Caco-2 (cell line): Measurements from ENCODE around the gene STAT3. TPM values are rescaled to one million over a fixed set of nuclear protein-coding genes. Genes with fewer than 3 reads are reported as not detected.
A peak's percentile ranks its signal among the peaks of the same experiment; 100 is the strongest.
"Not testable (repeated sequence)": the region's sequence is repeated elsewhere in the genome, so short reads cannot be mapped to it uniquely, and the experiment has no call there.

Experiments
- BruUV-seq: library from RNA; stranded (reverse); fragments of 400-500 nt; replicated peaks from 2 replicates; lab custom pipeline; 2021; lab: Mats Ljungman, UMichigan
- CTCF ChIA-PET: fragments of 300-600 bp; sonication (Branson Sonifier 250); formaldehyde crosslinking; loops from one replicate; lab custom pipeline; 2022; ENCODE audit warnings: antibody characterized with exemption; lab: Charles Lee
- POLR2A ChIA-PET: fragments of 300-600 bp; sonication (Branson Sonifier 250); formaldehyde crosslinking; loops from one replicate; lab custom pipeline; 2022; ENCODE audit warnings: antibody characterized with exemption; lab: Charles Lee
- DNase-seq, 2 experiments: peaks; one replicate each; pipeline versions ENCODE4 v3.0.0 to v3.0.0-alpha.2; 2020 to 2022
- H3K27me3 ChIP-seq: replicated peaks from 2 replicates; pipeline ENCODE4 v1.6.0; 2011; ENCODE audit warnings: low read length; ENCODE audit not compliant: control insufficient read depth, insufficient read depth
- H3K36me3 ChIP-seq: 2 replicates; pipeline ENCODE4 v1.5.1; 2011; ENCODE audit warnings: low read length; ENCODE audit not compliant: control insufficient read depth, insufficient read depth
- H3K4me1 ChIP-seq: fragments of 250-450 bp; sonication (Bioruptor Pico); 2 replicates; pipeline ENCODE4 v1.5.1; 2020; ENCODE audit warnings: mild to moderate bottlenecking
- H3K4me3 ChIP-seq: 2 replicates; pipeline ENCODE4 v1.5.1; 2011; ENCODE audit warnings: low read depth, mild to moderate bottlenecking, control low read depth, low read length
- H3K9me3 ChIP-seq: fragments of 250-450 bp; sonication (Bioruptor Pico); 2 replicates; pipeline ENCODE4 v1.5.1; 2020; ENCODE audit warnings: mild to moderate bottlenecking, moderate library complexity
- H3K27ac Mint-ChIP-seq: one replicate; pipeline ENCODE4 v1.8.0; 2022; ENCODE audit warnings: mixed read lengths; ENCODE audit not compliant: unreplicated experiment
- H3K27me3 Mint-ChIP-seq: one replicate; pipeline ENCODE4 v1.8.0; 2022; ENCODE audit warnings: mixed read lengths; ENCODE audit not compliant: insufficient read depth, unreplicated experiment
- H3K36me3 Mint-ChIP-seq: one replicate; pipeline ENCODE4 v1.8.0; 2022; ENCODE audit warnings: mild to moderate bottlenecking, mixed read lengths; ENCODE audit not compliant: insufficient read depth, unreplicated experiment
- H3K4me1 Mint-ChIP-seq: one replicate; pipeline ENCODE4 v1.8.0; 2022; ENCODE audit warnings: low read depth, mixed read lengths; ENCODE audit not compliant: unreplicated experiment
- H3K4me3 Mint-ChIP-seq: one replicate; pipeline ENCODE4 v1.8.0; 2022; ENCODE audit warnings: mild to moderate bottlenecking, moderate library complexity, mixed read lengths; ENCODE audit not compliant: unreplicated experiment
- H3K9me3 Mint-ChIP-seq: one replicate; pipeline ENCODE4 v1.8.0; 2022; ENCODE audit warnings: mixed read lengths; ENCODE audit not compliant: unreplicated experiment
- CTCF ChIP-seq, 2 experiments: fragments of 200-600 bp in 1 of 2; IDR thresholded peaks; 1 replicate in 1 of 2; 2 replicates in 1 of 2; pipeline versions ENCODE4 v1.5.1 to v1.8.0; 2011 to 2022; ENCODE audit warnings: antibody characterized with exemption in 1 of 2, control low read depth in 1 of 2, inconsistent platforms in 1 of 2, low read depth in 1 of 2, low read length in 1 of 2, mild to moderate bottlenecking in 1 of 2, moderate library complexity in 1 of 2; ENCODE audit not compliant: insufficient read depth in 1 of 2, severe bottlenecking in 1 of 2, unreplicated experiment in 1 of 2
- intact Hi-C: fragments of 100-400 bp; cut with micrococcal nuclease; formaldehyde crosslinking; loops from one replicate; pipeline ENCODE4 v1.10.0; 2022; ENCODE audit not compliant: unreplicated experiment
- total RNA-seq: library from RNA; stranded (reverse); gene quantifications from 2 replicates; pipeline ENCODE4 v1.2.3, GENCODE V29; 2022

STAT3 gene
- total RNA-seq, 1 experiment from 2014 or later: 73.7 TPM

GRCh38 chr17:42307362-42307927 is 80.8 kb downstream of the STAT3 start:
- Mint-ChIP-seq H3K27me3 (no peaks in the 10 kb centered on the region), H3K36me3 (peaks cover 36% of the 10 kb centered on the region), H3K9me3 (no peaks in the 10 kb centered on the region), H3K4me1 (peaks cover 7% of the 10 kb centered on the region), H3K4me3 (no peak overlapping the region), H3K27ac (no peak overlapping the region)
- intact Hi-C loops: no loop called here
- Histone ChIP-seq H3K36me3 (no peaks in the 10 kb centered on the region), H3K27me3 (no peaks in the 10 kb centered on the region), H3K4me3 (no peak overlapping the region), H3K4me1 (peaks cover 11% of the 10 kb centered on the region), H3K9me3 (no peaks in the 10 kb centered on the region)
- no peak for DNase-seq
- BruUV-seq: no TSS peak
- ChIA-PET POLR2A (no interaction called here), CTCF (no interaction called here)
- TF ChIP-seq CTCF (IDR thresholded peaks at IDR 0.05; ENCODE audit: insufficient read depth in 1 of 2, low read depth in 1 of 2, low read length in 1 of 2, severe bottlenecking in 1 of 2, unreplicated experiment in 1 of 2): no peak

DNA sequence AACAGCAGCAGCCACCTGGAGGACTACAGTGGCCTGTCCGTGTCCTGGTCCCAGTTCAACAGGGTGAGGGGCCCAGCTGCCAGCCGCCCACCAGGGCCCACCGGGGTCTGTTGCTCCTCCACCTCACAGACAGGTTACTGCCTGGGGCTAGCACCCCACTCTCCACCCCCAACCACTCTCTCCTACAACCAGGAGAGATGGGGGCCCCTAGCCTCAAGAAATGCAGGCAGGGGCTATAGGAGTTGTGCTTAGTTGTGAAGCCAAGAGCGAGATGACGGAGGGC is 81.9 kb downstream of the STAT3 start:
- Mint-ChIP-seq H3K4me1 (peaks cover under 1% of the 10 kb centered on the region), H3K4me3 (no peak overlapping the region), H3K27me3 (no peaks in the 10 kb centered on the region), H3K9me3 (no peaks in the 10 kb centered on the region), H3K36me3 (peaks cover 31% of the 10 kb centered on the region), H3K27ac (no peak overlapping the region)
- no peaks in the 10 kb centered on the region for H3K9me3 ChIP-seq
- POLR2A ChIA-PET: no interaction called here
- no TSS peak for BruUV-seq
- TF ChIP-seq CTCF (IDR thresholded peaks at IDR 0.05; ENCODE audit: insufficient read depth in 1 of 2, low read depth in 1 of 2, low read length in 1 of 2, severe bottlenecking in 1 of 2, unreplicated experiment in 1 of 2): no peak
- H3K4me3 ChIP-seq: no peak overlapping the region
- peaks cover 1% of the 10 kb centered on the region for H3K4me1 ChIP-seq
- no peak for DNase-seq
- intact Hi-C loops: no loop called here
- no peaks in the 10 kb centered on the region for H3K36me3 ChIP-seq
- H3K27me3 ChIP-seq: no peaks in the 10 kb centered on the region
- CTCF ChIA-PET: interaction anchor here (0.6 to 0.9 kb wide), 2 partner anchors 8 to 56 kb away, joined by 3 to 10 read pairs; no protein-coding TSS in a partner anchor

DNA sequence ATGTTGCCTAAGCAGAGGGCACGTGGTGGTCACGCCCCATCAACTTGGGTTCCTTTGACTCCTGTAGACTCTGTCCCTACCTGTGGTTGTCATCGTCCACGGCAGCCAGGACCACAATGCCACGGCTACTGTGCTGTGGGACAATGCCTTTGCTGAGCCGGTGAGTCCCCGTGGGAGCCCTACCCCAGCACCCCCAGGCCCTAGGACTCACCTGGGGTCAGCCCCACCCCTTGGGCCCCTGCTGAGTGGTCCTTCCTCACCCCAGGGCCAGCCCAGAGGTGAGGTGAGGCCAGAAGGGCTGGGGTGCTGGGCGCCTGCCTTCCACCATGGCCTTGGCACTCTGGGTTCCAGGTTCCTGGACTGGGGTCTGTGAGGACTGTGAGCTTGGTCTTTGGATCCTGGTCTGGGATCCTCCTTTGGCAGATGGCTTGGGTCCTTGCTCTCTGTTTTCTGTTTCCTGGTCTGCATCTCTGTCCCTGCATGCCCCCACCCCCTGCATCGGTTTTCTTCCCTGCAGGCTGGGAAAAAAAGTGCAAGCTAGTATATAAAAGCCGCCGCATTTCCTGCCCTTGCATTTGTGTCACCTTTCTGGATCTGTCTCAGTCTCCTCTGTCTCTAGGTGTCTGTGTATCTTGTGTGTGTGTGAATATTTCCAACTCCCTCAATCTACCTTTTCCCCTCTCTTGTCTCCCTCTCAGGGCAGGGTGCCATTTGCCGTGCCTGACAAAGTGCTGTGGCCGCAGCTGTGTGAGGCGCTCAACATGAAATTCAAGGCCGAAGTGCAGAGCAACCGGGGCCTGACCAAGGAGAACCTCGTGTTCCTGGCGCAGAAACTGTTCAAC is 82.5 kb downstream of the STAT3 start:
- POLR2A ChIA-PET: no interaction called here
- Histone ChIP-seq H3K4me3 (no peak overlapping the region), H3K27me3 (no peaks in the 10 kb centered on the region), H3K9me3 (no peaks in the 10 kb centered on the region), H3K36me3 (no peaks in the 10 kb centered on the region), H3K4me1 (no peaks in the 10 kb centered on the region)
- Mint-ChIP-seq H3K4me1 (no peaks in the 10 kb centered on the region), H3K27ac (no peak overlapping the region), H3K9me3 (no peaks in the 10 kb centered on the region), H3K4me3 (no peak overlapping the region), H3K27me3 (no peaks in the 10 kb centered on the region), H3K36me3 (peaks cover 27% of the 10 kb centered on the region)
- TF ChIP-seq CTCF (IDR thresholded peaks at IDR 0.05; ENCODE audit: insufficient read depth in 1 of 2, low read depth in 1 of 2, low read length in 1 of 2, severe bottlenecking in 1 of 2, unreplicated experiment in 1 of 2): peak in 1 of 2 experiments; percentile 7
- no TSS peak for BruUV-seq
- intact Hi-C loops: no loop called here
- DNase-seq: no peak
- CTCF ChIA-PET: interaction anchor here (0.6 to 0.9 kb wide), 2 partner anchors 9 to 55 kb away, joined by 3 to 10 read pairs; no protein-coding TSS in a partner anchor

- BruUV-seq, H3K4me3 ChIP-seq, H3K4me3 Mint-ChIP-seq, H3K9me3 ChIP-seq, intact Hi-C loops, H3K9me3 Mint-ChIP-seq, H3K4me1 Mint-ChIP-seq, H3K27me3 Mint-ChIP-seq, H3K27ac Mint-ChIP-seq, POLR2A ChIA-PET, H3K27me3 ChIP-seq, CTCF ChIA-PET, DNase-seq, H3K36me3 ChIP-seq, H3K4me1 ChIP-seq: not testable (repeated sequence)
- H3K36me3 Mint-ChIP-seq: peaks cover 24% of the 10 kb centered on the region
These were observed 83.3 kb downstream of the STAT3 start for GRCh38 chr17:42305031-42305330.
